RWPE2 (cell line): Measurements from ENCODE around the gene UHRF1.

Experiments
- ATAC-seq: fragments of 200-7000 bp; cut with Tn5 transposase; 3 replicates; pipeline ENCODE4 v1.9.1; 2021; ENCODE audit warnings: low read depth
- DNase-seq: peaks from one replicate; pipeline ENCODE4 v3.0.0-alpha.2; 2020; ENCODE audit warnings: low spot score
- H3K27ac ChIP-seq: fragments of 450-650 bp; 2 replicates; pipeline ENCODE4 v1.5.1; 2017; ENCODE audit warnings: mild to moderate bottlenecking; ENCODE audit not compliant: poor library complexity, severe bottlenecking
- H3K27me3 ChIP-seq: fragments of 250-450 bp; sonication (Bioruptor Pico); 2 replicates; pipeline ENCODE4 v1.5.1; 2021; ENCODE audit warnings: mild to moderate bottlenecking, moderate library complexity; ENCODE audit not compliant: insufficient read depth, poor library complexity, severe bottlenecking
- H3K36me3 ChIP-seq: fragments of 250-450 bp; sonication (Bioruptor Pico); 2 replicates; pipeline ENCODE4 v1.5.1; 2020; ENCODE audit warnings: low read depth, mild to moderate bottlenecking, moderate library complexity
- H3K4me1 ChIP-seq: fragments of 250-450 bp; sonication (Bioruptor Pico); 2 replicates; pipeline ENCODE4 v1.5.1; 2021; ENCODE audit warnings: mild to moderate bottlenecking, moderate library complexity; ENCODE audit not compliant: insufficient read depth, poor library complexity, severe bottlenecking
- H3K4me3 ChIP-seq: fragments of 250-450 bp; sonication (Bioruptor Pico); 2 replicates; pipeline ENCODE4 v1.5.1; 2021; ENCODE audit warnings: mild to moderate bottlenecking, moderate library complexity; ENCODE audit not compliant: severe bottlenecking
- H3K9me3 ChIP-seq: fragments of 250-450 bp; sonication (Bioruptor Pico); 2 replicates; pipeline ENCODE4 v1.5.1; 2021; ENCODE audit warnings: mild to moderate bottlenecking, moderate library complexity; ENCODE audit not compliant: severe bottlenecking
- TF ChIP-seq, protein P1 (sequence below): fragments of 450-650 bp; IDR thresholded peaks from one replicate; pipeline ENCODE4 v1.5.1; 2017; ENCODE audit warnings: mild to moderate bottlenecking, moderate library complexity; ENCODE audit not compliant: poor library complexity, severe bottlenecking

The UHRF1 gene

DNA sequence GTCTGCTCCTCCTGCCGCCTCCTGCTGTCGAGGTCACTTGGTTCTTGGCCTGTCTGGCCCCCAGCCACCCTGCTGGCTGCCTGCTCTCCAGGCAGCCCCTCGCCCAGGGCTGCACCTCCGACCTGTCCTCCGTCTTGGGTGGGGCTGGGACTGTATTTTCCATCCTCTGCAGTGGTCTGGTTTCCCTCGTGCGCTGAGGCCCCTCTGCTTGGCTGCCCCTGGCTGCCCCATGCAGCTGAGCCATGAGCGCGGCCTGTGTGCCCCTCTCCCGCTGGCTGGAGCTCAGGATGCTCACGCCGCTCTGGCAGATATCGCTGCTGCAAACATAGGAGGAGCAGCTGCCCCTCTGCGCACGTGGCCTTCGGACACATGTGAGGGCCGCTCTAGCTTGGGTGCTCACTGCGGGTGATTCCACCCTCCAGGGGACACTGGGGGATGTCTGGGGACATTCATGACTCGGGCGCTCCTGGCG lies 14.0 kb downstream of the UHRF1 start:
- DNase-seq (no peak), ATAC-seq (no peak)
- H3K4me1 ChIP-seq, result no peaks in the 10 kb centered on the region
- no peak overlapping the region for H3K4me3 ChIP-seq
- TF ChIP-seq, protein P1, sequence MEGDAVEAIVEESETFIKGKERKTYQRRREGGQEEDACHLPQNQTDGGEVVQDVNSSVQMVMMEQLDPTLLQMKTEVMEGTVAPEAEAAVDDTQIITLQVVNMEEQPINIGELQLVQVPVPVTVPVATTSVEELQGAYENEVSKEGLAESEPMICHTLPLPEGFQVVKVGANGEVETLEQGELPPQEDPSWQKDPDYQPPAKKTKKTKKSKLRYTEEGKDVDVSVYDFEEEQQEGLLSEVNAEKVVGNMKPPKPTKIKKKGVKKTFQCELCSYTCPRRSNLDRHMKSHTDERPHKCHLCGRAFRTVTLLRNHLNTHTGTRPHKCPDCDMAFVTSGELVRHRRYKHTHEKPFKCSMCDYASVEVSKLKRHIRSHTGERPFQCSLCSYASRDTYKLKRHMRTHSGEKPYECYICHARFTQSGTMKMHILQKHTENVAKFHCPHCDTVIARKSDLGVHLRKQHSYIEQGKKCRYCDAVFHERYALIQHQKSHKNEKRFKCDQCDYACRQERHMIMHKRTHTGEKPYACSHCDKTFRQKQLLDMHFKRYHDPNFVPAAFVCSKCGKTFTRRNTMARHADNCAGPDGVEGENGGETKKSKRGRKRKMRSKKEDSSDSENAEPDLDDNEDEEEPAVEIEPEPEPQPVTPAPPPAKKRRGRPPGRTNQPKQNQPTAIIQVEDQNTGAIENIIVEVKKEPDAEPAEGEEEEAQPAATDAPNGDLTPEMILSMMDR, result no peak
- H3K27me3 ChIP-seq, result no peaks in the 10 kb centered on the region
- no peaks in the 10 kb centered on the region for H3K9me3 ChIP-seq
- no peak overlapping the region for H3K27ac ChIP-seq
- peaks cover 49% of the 10 kb centered on the region for H3K36me3 ChIP-seq

DNA sequence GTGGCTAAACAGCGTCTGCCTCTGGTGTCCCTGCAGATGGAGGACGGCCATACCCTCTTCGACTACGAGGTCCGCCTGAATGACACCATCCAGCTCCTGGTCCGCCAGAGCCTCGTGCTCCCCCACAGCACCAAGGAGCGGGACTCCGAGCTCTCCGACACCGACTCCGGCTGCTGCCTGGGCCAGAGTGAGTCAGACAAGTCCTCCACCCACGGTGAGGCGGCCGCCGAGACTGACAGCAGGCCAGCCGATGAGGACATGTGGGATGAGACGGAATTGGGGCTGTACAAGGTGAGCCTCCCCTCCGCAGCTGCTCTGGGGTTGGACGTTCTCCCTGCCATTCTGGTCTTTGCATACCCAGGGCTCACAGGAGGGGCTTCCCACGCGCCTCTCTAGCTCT lies 19.9 kb downstream of the UHRF1 start:
- Histone ChIP-seq H3K27me3 (no peaks in the 10 kb centered on the region), H3K9me3 (no peaks in the 10 kb centered on the region), H3K27ac (no peak overlapping the region), H3K36me3 (peaks cover 66% of the 10 kb centered on the region), H3K4me1 (no peaks in the 10 kb centered on the region), H3K4me3 (no peak overlapping the region)
- TF ChIP-seq, protein P1, result no peak
- ATAC-seq (no peak), DNase-seq (no peak)

DNA sequence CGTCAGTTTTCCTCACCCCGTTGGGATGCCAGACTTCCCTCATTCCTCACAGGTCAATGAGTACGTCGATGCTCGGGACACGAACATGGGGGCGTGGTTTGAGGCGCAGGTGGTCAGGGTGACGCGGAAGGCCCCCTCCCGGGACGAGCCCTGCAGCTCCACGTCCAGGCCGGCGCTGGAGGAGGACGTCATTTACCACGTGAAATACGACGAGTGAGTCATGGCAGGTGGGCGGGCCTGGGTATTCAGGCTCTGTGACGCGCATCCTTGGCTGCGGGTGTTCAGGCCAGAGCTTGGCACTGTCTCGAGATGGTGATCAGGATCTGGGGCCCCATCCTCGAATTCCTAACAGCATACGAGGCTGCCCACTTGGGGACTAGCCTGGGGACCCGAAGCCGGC lies 21.4 kb downstream of the UHRF1 start:
- DNase-seq (no peak), ATAC-seq (no peak)
- H3K4me3 ChIP-seq, result no peak overlapping the region
- no peaks in the 10 kb centered on the region for H3K4me1 ChIP-seq
- H3K36me3 ChIP-seq, result peaks cover 70% of the 10 kb centered on the region
- H3K27me3 ChIP-seq, result no peaks in the 10 kb centered on the region
- H3K27ac ChIP-seq, result no peak overlapping the region
- TF ChIP-seq, protein P1, result no peak
- H3K9me3 ChIP-seq, result no peaks in the 10 kb centered on the region

DNA sequence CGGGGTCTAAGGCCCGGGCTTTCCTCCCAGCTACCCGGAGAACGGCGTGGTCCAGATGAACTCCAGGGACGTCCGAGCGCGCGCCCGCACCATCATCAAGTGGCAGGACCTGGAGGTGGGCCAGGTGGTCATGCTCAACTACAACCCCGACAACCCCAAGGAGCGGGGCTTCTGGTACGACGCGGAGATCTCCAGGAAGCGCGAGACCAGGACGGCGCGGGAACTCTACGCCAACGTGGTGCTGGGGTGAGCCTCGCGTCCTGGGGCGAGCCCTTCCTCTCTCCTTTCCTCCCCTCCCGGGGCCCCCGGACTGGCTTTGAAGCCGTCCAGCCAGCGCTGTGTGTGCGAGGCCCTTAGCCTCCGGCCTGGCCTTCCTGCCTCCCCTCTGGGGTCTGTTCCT lies 23.4 kb downstream of the UHRF1 start:
- peaks cover 79% of the 10 kb centered on the region for H3K36me3 ChIP-seq
- no peak overlapping the region for H3K27ac ChIP-seq
- ATAC-seq (no peak), DNase-seq (no peak)
- no peaks in the 10 kb centered on the region for H3K4me1 ChIP-seq
- H3K9me3 ChIP-seq, result no peaks in the 10 kb centered on the region
- TF ChIP-seq, protein P1, result no peak
- H3K27me3 ChIP-seq, result no peaks in the 10 kb centered on the region
- no peak overlapping the region for H3K4me3 ChIP-seq

DNA sequence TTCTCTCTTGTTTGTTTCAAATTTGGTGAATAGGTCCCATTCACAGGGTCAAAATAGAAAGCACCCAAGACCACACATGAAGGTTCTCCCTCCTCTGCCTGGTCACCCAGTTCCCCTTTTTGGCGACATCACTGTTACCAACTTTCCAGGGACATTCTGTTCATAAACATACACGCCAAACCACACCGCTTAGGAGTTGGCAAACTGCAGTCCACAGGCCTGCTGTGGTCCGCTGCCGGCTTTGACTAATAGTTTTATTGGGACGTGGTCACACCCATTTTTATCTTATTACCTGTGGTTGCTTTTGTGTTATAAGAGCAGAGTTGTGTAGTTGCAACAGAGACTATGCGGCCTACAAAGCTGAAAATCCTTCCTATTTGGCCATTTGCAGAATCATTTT lies 24.2 kb downstream of the UHRF1 start:
- H3K36me3 ChIP-seq, result peaks cover 78% of the 10 kb centered on the region
- H3K9me3 ChIP-seq, result no peaks in the 10 kb centered on the region
- no peaks in the 10 kb centered on the region for H3K4me1 ChIP-seq
- no peak overlapping the region for H3K4me3 ChIP-seq
- TF ChIP-seq, protein P1, result no peak
- H3K27me3 ChIP-seq, result no peaks in the 10 kb centered on the region
- no peak overlapping the region for H3K27ac ChIP-seq
- ATAC-seq, result no peak
- no peak for DNase-seq
